Type B pancreatic cell (in vitro differentiated cells): Measurements from ENCODE around the gene ZDHHC20. TPM values are rescaled to one million over a fixed set of nuclear protein-coding genes. Genes with fewer than 3 reads are reported as not detected.
A peak's percentile ranks its signal among the peaks of the same experiment; 100 is the strongest.

Source experiments
- DNase-seq: peaks from one replicate; pipeline ENCODE4 v3.0.0; 2021; ENCODE audit warnings: mixed read lengths; ENCODE audit not compliant: unreplicated experiment; ENCODE audit errors: extremely low spot score
- H3K27ac Mint-ChIP-seq: 2 replicates; pipeline ENCODE4 v1.8.0; 2021; ENCODE audit warnings: mild to moderate bottlenecking, mixed read lengths
- H3K27me3 Mint-ChIP-seq: 2 replicates; pipeline ENCODE4 v1.8.0; 2021; ENCODE audit warnings: mixed read lengths
- H3K36me3 Mint-ChIP-seq: 2 replicates; pipeline ENCODE4 v1.8.0; 2021; ENCODE audit warnings: mixed read lengths
- H3K4me1 Mint-ChIP-seq: one replicate; pipeline ENCODE4 v1.8.0; 2021; ENCODE audit warnings: mixed read lengths; ENCODE audit not compliant: unreplicated experiment
- H3K4me3 Mint-ChIP-seq: 2 replicates; pipeline ENCODE4 v1.8.0; 2021; ENCODE audit warnings: mild to moderate bottlenecking, mixed read lengths
- H3K9me3 Mint-ChIP-seq: 2 replicates; pipeline ENCODE4 v1.8.0; 2021; ENCODE audit warnings: mixed read lengths
- CTCF ChIP-seq: fragments of 200-600 bp; sonication (generic); conservative IDR thresholded peaks from 2 replicates; pipeline ENCODE4 v1.5.0; 2021; ENCODE audit warnings: antibody characterized with exemption, mild to moderate bottlenecking
- total RNA-seq: library from RNA; stranded (reverse); gene quantifications from 2 replicates; pipeline ENCODE4 v1.2.1, GENCODE V29; 2021; ENCODE audit warnings: low replicate concordance

ZDHHC20 gene
- total RNA-seq, 1 donor from 2014 or later: 78.2 TPM

- Mint-ChIP-seq H3K4me1 (no peaks in the 10 kb centered on the region), H3K27ac (peak overlapping the region; percentile 52), H3K9me3 (peaks cover 20% of the 10 kb centered on the region), H3K27me3 (no peaks in the 10 kb centered on the region), H3K36me3 (peaks cover 33% of the 10 kb centered on the region), H3K4me3 (no peak overlapping the region)
- no peak for DNase-seq
- no peak for TF ChIP-seq CTCF
These were observed 22.5 kb downstream of the ZDHHC20 start for GRCh38 chr13:21436582-21436981.

- peaks cover 20% of the 10 kb centered on the region for H3K9me3 Mint-ChIP-seq
- H3K4me1 Mint-ChIP-seq: no peaks in the 10 kb centered on the region
- H3K36me3 Mint-ChIP-seq: peaks cover 40% of the 10 kb centered on the region
- no peak for DNase-seq
- peak overlapping the region; percentile 66 for H3K27ac Mint-ChIP-seq
- H3K27me3 Mint-ChIP-seq: no peaks in the 10 kb centered on the region
- no peak for TF ChIP-seq CTCF
- H3K4me3 Mint-ChIP-seq: peak overlapping the region; percentile 10
These were observed 23.4 kb downstream of the ZDHHC20 start for GRCh38 chr13:21435687-21436151.

GRCh38 chr13:21435231-21435630, 23.9 kb downstream of the ZDHHC20 start:
- H3K9me3 Mint-ChIP-seq: peaks cover 20% of the 10 kb centered on the region
- H3K27me3 Mint-ChIP-seq: no peaks in the 10 kb centered on the region
- peaks cover 43% of the 10 kb centered on the region for H3K36me3 Mint-ChIP-seq
- no peak for DNase-seq
- no peaks in the 10 kb centered on the region for H3K4me1 Mint-ChIP-seq
- H3K4me3 Mint-ChIP-seq: no peak overlapping the region
- no peak for TF ChIP-seq CTCF
- no peak overlapping the region for H3K27ac Mint-ChIP-seq

- H3K27me3 Mint-ChIP-seq: no peaks in the 10 kb centered on the region
- no peak overlapping the region for H3K4me3 Mint-ChIP-seq
- no peak for DNase-seq
- TF ChIP-seq CTCF: no peak
- H3K27ac Mint-ChIP-seq: no peak overlapping the region
- peaks cover 20% of the 10 kb centered on the region for H3K9me3 Mint-ChIP-seq
- H3K36me3 Mint-ChIP-seq: peaks cover 49% of the 10 kb centered on the region
- H3K4me1 Mint-ChIP-seq: no peaks in the 10 kb centered on the region
These were observed 24.5 kb downstream of the ZDHHC20 start for GRCh38 chr13:21434588-21434987.

- Mint-ChIP-seq H3K27me3 (no peaks in the 10 kb centered on the region), H3K36me3 (peaks cover 41% of the 10 kb centered on the region), H3K4me3 (no peak overlapping the region), H3K27ac (no peak overlapping the region), H3K4me1 (no peaks in the 10 kb centered on the region), H3K9me3 (peaks cover 10% of the 10 kb centered on the region)
- no peak for TF ChIP-seq CTCF
- no peak for DNase-seq
These were observed 29.9 kb downstream of the ZDHHC20 start for GRCh38 chr13:21429211-21429610.

- DNase-seq: no peak
- no peaks in the 10 kb centered on the region for H3K4me1 Mint-ChIP-seq
- TF ChIP-seq CTCF: no peak
- H3K27ac Mint-ChIP-seq: no peak overlapping the region
- H3K36me3 Mint-ChIP-seq: peaks cover 40% of the 10 kb centered on the region
- H3K4me3 Mint-ChIP-seq: no peak overlapping the region
- H3K9me3 Mint-ChIP-seq: peaks cover 7% of the 10 kb centered on the region
- no peaks in the 10 kb centered on the region for H3K27me3 Mint-ChIP-seq
These were observed 31.4 kb downstream of the ZDHHC20 start for GRCh38 chr13:21427741-21428140.
